Measurements from ENCODE around the gene TGFBR1. TPM values are rescaled to one million over a fixed set of nuclear protein-coding genes. Genes with fewer than 3 reads are reported as not detected.
"Not testable (repeated sequence)": the region's sequence is repeated elsewhere in the genome, so short reads cannot be mapped to it uniquely, and the experiment has no call there.

The TGFBR1 gene
- total RNA-seq, 1 donor: 114 TPM

GRCh38 chr9:99193466-99193821, 88.5 kb downstream of the TGFBR1 start:
- no peaks in the 10 kb centered on the region for H3K79me2 ChIP-seq (ENCODE audit: insufficient read depth, low read length)
- H3K4me1 ChIP-seq (ENCODE audit: insufficient read depth, low read length): peaks cover 6% of the 10 kb centered on the region
- no peak overlapping the region for H3K4me3 ChIP-seq (ENCODE audit: insufficient read depth, low read length)
- H3K27me3 ChIP-seq (ENCODE audit: insufficient read depth, low read length): peaks cover 22% of the 10 kb centered on the region
- no peaks in the 10 kb centered on the region for H3K36me3 ChIP-seq (ENCODE audit: insufficient read depth, low read length)
- no peaks in the 10 kb centered on the region for H4K20me1 ChIP-seq (ENCODE audit: insufficient read depth, low read length)
- no peak overlapping the region for H2AFZ ChIP-seq (ENCODE audit: low read length)
- no peak overlapping the region for H3K4me2 ChIP-seq (ENCODE audit: insufficient read depth, low read length)
- H3K27ac ChIP-seq (ENCODE audit: low read depth, low read length): no peak overlapping the region
- no peak for DNase-seq (ENCODE audit: insufficient read length, low spot score, missing footprints)
- no peaks in the 10 kb centered on the region for H3K9me3 ChIP-seq (ENCODE audit: low read depth, low read length)
- no peak for TF ChIP-seq CTCF (IDR thresholded peaks at IDR 0.05; ENCODE audit: extremely low read depth, low read depth, low read length)

GRCh38 chr9:99196484-99196883, 91.6 kb downstream of the TGFBR1 start:
- H3K4me2 ChIP-seq (ENCODE audit: insufficient read depth, low read length); H3K27ac ChIP-seq (ENCODE audit: low read depth, low read length); H3K4me1 ChIP-seq (ENCODE audit: insufficient read depth, low read length); H3K79me2 ChIP-seq (ENCODE audit: insufficient read depth, low read length); DNase-seq (ENCODE audit: insufficient read length, low spot score, missing footprints); H3K9me3 ChIP-seq (ENCODE audit: low read depth, low read length); H3K36me3 ChIP-seq (ENCODE audit: insufficient read depth, low read length); H4K20me1 ChIP-seq (ENCODE audit: insufficient read depth, low read length); H2AFZ ChIP-seq (ENCODE audit: low read length); H3K4me3 ChIP-seq (ENCODE audit: insufficient read depth, low read length): not testable (repeated sequence)
- peaks cover 10% of the 10 kb centered on the region for H3K27me3 ChIP-seq (ENCODE audit: insufficient read depth, low read length)

- no peak for TF ChIP-seq CTCF (IDR thresholded peaks at IDR 0.05; ENCODE audit: extremely low read depth, low read depth, low read length)
- DNase-seq (ENCODE audit: insufficient read length, low spot score, missing footprints): no peak
- H2AFZ ChIP-seq (ENCODE audit: low read length): no peak overlapping the region
- no peaks in the 10 kb centered on the region for H3K36me3 ChIP-seq (ENCODE audit: insufficient read depth, low read length)
- no peaks in the 10 kb centered on the region for H4K20me1 ChIP-seq (ENCODE audit: insufficient read depth, low read length)
- peaks cover 10% of the 10 kb centered on the region for H3K27me3 ChIP-seq (ENCODE audit: insufficient read depth, low read length)
- H3K79me2 ChIP-seq (ENCODE audit: insufficient read depth, low read length): no peaks in the 10 kb centered on the region
- no peak overlapping the region for H3K4me2 ChIP-seq (ENCODE audit: insufficient read depth, low read length)
- no peak overlapping the region for H3K4me3 ChIP-seq (ENCODE audit: insufficient read depth, low read length)
- H3K9me3 ChIP-seq (ENCODE audit: low read depth, low read length): no peaks in the 10 kb centered on the region
- H3K27ac ChIP-seq (ENCODE audit: low read depth, low read length): no peak overlapping the region
- H3K4me1 ChIP-seq (ENCODE audit: insufficient read depth, low read length): peaks cover 6% of the 10 kb centered on the region
Measured at GRCh38 chr9:99197124-99197630, 92.3 kb downstream of the TGFBR1 start.

DNA sequence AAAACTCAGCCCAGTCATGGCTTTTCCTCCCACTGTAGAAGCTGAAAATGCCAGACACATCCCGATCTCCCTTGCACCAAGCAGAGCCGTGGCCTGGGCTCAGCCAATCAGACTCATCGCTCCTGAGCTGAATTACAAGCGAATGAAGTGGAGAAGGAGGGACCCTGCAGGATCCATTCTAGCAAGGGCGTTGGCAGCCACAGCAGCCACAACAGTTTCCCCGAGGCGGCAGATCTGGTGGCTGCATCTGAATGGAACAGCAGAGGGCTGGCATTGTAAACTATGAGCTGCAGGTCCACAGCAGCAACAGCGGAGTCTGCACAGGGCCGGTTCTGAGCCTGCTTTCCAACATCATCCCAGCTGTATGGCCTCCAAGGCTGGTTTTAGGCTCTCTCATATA, 93.1 kb downstream of the TGFBR1 start:
- H3K27me3 ChIP-seq (ENCODE audit: insufficient read depth, low read length): peaks cover 10% of the 10 kb centered on the region
- no peaks in the 10 kb centered on the region for H3K79me2 ChIP-seq (ENCODE audit: insufficient read depth, low read length)
- no peak overlapping the region for H3K4me2 ChIP-seq (ENCODE audit: insufficient read depth, low read length)
- H3K9me3 ChIP-seq (ENCODE audit: low read depth, low read length): no peaks in the 10 kb centered on the region
- no peak overlapping the region for H2AFZ ChIP-seq (ENCODE audit: low read length)
- no peak for TF ChIP-seq CTCF (IDR thresholded peaks at IDR 0.05; ENCODE audit: extremely low read depth, low read depth, low read length)
- no peak overlapping the region for H3K27ac ChIP-seq (ENCODE audit: low read depth, low read length)
- no peak for DNase-seq (ENCODE audit: insufficient read length, low spot score, missing footprints)
- H4K20me1 ChIP-seq (ENCODE audit: insufficient read depth, low read length): no peaks in the 10 kb centered on the region
- H3K4me3 ChIP-seq (ENCODE audit: insufficient read depth, low read length): no peak overlapping the region
- peaks cover under 1% of the 10 kb centered on the region for H3K4me1 ChIP-seq (ENCODE audit: insufficient read depth, low read length)
- H3K36me3 ChIP-seq (ENCODE audit: insufficient read depth, low read length): no peaks in the 10 kb centered on the region
